LNCaP clone FGC (cell line): ENCODE measurements around the gene CRPPA.
A peak's percentile ranks its signal among the peaks of the same experiment; 100 is the strongest.

Experiments used
- DNase-seq: peaks from one replicate; pipeline ENCODE4 v3.0.0-alpha.2; 2011; ENCODE audit warnings: low read depth
- H3K4me3 ChIP-seq: 2 replicates; pipeline ENCODE4 v1.5.1; 2011; ENCODE audit warnings: mild to moderate bottlenecking, low read depth, low read length, control low read depth
- TF ChIP-seq, protein P1 (sequence below): IDR thresholded peaks from 2 replicates; pipeline ENCODE4 v1.5.1; 2012; ENCODE audit warnings: mild to moderate bottlenecking; ENCODE audit not compliant: control insufficient read depth, insufficient read depth; ENCODE audit errors: extremely low read depth

CRPPA gene

DNA sequence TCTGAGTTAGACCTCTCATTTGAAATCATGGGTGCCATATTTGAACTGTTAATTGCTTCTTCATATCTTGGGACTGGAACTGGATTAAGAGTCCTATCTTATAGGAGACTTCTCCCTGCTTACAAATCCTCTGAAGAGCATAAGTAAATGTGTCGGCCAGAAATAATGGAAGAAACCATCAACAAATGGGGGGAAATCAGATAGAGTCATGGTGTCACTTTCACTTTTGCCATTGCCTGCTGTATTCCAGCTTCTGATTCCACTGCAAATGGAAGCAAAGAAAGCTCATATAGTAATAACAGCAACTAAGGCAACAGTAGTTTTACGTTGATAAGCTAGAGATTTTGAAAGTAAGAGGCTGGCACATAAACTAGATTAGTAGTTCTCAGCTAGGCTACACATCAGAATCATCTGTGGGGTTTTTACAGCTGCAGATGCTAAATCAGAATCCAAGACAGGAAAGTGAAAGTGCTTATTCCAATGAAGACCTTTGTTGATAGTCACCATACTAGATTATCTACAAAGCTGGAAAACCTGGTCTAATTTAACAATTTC lies 12.3 kb upstream of the CRPPA start:
- no peak for DNase-seq
- no peak overlapping the region for H3K4me3 ChIP-seq
- TF ChIP-seq, protein P1, sequence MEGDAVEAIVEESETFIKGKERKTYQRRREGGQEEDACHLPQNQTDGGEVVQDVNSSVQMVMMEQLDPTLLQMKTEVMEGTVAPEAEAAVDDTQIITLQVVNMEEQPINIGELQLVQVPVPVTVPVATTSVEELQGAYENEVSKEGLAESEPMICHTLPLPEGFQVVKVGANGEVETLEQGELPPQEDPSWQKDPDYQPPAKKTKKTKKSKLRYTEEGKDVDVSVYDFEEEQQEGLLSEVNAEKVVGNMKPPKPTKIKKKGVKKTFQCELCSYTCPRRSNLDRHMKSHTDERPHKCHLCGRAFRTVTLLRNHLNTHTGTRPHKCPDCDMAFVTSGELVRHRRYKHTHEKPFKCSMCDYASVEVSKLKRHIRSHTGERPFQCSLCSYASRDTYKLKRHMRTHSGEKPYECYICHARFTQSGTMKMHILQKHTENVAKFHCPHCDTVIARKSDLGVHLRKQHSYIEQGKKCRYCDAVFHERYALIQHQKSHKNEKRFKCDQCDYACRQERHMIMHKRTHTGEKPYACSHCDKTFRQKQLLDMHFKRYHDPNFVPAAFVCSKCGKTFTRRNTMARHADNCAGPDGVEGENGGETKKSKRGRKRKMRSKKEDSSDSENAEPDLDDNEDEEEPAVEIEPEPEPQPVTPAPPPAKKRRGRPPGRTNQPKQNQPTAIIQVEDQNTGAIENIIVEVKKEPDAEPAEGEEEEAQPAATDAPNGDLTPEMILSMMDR, result no peak

DNA sequence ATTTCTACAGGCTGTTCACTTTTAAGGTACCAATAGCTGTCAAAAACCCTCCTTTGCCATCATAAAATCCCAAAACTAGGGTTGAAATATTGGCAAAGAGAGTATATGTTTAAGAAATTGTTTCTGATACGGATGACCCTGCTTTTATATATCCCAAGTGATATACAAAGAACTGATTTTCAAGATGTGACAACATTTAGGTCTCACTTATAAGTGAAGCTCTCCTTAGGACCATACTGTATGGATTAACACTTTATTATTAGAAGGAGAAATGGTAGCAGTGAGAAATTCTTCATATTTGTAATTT lies 11.0 kb upstream of the CRPPA start:
- DNase-seq, result no peak
- no peak overlapping the region for H3K4me3 ChIP-seq
- TF ChIP-seq, protein P1, result no peak

DNA sequence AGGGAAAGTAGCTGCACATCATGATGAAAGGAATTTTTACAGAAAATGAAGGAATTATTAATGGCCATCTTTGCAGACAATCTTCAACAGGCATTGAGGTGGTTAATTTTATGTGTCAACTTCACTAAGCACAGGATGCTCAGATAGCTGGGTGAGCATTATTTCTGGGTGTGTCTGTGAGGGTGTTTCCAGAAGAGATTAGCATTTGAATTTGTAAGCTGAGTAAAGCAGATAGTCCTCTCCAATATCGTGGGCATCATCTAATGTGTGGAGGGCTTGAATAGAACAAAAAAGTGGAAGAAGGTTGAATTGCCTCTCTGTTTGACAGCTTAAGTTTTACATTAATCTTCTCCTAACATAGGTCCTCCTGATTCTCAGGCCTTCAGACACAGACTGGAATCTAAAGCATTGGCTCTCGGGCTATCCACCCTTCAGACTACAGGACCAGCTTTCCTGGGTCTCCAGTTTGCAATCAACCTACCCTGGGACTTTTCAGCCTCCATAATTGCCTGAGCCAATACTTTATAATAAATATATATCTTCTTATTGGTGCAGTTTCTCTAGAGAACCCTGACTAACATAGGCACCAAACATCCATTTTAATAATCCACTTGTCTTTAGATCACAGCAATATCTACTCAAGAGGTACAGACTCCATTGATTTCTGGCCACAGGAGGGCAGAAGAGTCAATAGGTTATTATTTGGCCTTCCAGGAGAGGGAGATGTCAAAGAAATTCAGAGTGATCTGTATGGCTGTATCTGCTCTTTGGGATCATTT lies 10.5 kb upstream of the CRPPA start:
- no peak overlapping the region for H3K4me3 ChIP-seq
- DNase-seq, result no peak
- TF ChIP-seq, protein P1, result peak; percentile 77

DNA sequence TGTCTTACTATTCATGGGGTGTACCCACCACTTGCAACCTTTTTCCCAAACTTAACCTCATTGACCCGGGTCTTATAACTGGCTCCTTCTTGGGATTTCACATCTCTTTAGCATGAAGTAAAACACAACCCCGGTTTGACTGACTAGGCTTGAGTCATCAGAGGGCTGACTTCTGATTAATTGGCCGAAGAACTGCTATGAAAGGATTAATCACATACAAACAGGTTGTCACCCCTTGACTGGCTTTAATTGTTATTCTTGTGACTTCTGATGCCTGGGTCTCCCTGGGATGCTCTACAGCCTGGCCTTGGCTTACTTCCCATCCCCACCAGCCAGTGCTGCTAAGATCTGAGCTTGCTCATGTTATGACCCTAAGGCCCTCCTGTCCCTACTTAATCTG lies 8.8 kb upstream of the CRPPA start:
- no peak overlapping the region for H3K4me3 ChIP-seq
- TF ChIP-seq, protein P1, result no peak
- no peak for DNase-seq

DNA sequence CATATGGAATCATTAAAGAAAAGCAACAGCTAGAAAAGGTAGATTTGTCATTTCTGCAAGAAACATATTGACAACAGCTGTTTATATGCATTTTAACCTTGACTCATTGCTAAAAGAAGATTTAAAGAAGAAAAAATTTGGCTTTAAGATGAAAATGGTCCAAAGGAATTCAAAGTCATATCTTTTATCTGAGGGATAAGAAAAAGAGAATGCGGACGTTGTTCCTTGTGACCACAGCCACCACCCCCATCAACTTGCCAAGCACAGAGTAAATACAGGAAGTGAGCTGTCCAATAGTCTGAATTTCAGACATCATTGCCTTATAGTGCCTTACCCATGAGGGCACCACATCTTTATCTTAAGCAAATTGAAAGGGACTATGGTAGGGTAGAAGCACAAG lies 7.3 kb upstream of the CRPPA start:
- no peak for DNase-seq
- no peak overlapping the region for H3K4me3 ChIP-seq
- TF ChIP-seq, protein P1, result no peak

DNA sequence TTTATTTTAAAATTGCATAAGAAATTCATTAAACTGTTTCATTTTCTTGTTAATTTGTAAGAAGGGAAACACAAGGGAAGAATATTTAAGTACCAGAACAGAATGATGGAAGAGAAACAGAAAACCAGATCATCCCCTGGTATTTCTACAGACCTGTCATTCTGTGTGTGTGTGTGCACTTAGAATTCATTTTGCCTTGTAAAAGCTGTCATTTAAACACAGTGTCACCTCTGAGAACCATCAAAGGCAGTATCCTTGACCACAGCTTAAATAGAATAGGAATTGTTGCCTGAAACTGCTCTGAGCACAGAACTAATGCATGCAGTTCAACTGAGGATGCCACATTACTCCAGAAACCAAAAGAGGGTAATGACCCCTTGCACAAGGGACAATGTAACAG lies 6.8 kb upstream of the CRPPA start:
- H3K4me3 ChIP-seq, result no peak overlapping the region
- DNase-seq, result no peak
- TF ChIP-seq, protein P1, result no peak

DNA sequence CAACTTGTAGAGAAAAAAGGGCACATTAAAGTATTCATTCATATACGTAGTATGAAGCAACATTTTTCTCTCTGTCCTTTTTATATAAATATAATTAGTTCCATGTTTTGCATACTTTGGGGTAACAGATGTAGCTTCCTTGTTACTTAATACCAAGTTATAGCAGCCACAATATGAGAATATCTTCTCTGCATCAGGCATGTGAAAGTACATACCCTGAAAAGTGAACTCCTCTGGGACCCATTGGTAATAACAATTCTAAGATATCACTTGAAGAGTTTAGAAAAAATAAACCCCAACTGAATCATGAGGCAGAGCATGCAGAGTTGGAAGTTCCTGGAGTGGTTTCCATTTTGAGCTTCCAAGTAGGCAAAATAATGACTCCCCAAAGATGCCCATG lies 2.4 kb upstream of the CRPPA start:
- TF ChIP-seq, protein P1, result no peak
- H3K4me3 ChIP-seq, result no peak overlapping the region
- DNase-seq, result no peak
